HEK293T (cell line): ENCODE measurements around the gene APLNR.

ENCODE experiments used
- BHLHE40 ChIP-seq: fragments of 450-650 bp; IDR thresholded peaks from 2 replicates; pipeline ENCODE4 v1.6.1; 2016; ENCODE audit warnings: mild to moderate bottlenecking, moderate library complexity, borderline replicate concordance
- CTBP1 ChIP-seq: fragments of 450-650 bp; IDR thresholded peaks from 2 replicates; pipeline ENCODE4 v1.6.1; 2016; ENCODE audit warnings: borderline replicate concordance
- FOXK2 ChIP-seq: fragments of 450-650 bp; IDR thresholded peaks from 2 replicates; pipeline ENCODE4 v1.6.1; 2016; ENCODE audit warnings: mild to moderate bottlenecking
- NFRKB ChIP-seq: fragments of 450-650 bp; IDR thresholded peaks from 2 replicates; pipeline ENCODE4 v1.6.1; 2016; ENCODE audit warnings: mild to moderate bottlenecking, moderate library complexity
- SUZ12 ChIP-seq: fragments of 450-650 bp; IDR thresholded peaks from 2 replicates; pipeline ENCODE4 v1.6.1; 2016; ENCODE audit warnings: mild to moderate bottlenecking
- TARDBP ChIP-seq: fragments of 450-650 bp; IDR thresholded peaks from 2 replicates; pipeline ENCODE4 v1.6.1; 2016

- TF ChIP-seq CTBP1 (no peak), FOXK2 (no peak), BHLHE40 (no peak), NFRKB (no peak), SUZ12 (no peak), TARDBP (no peak)
Observed at GRCh38 chr11:57256119-57256518, 19.1 kb upstream of the APLNR start.
